Mesendoderm (in vitro differentiated cells): ENCODE data around the gene SYT2.
A peak's percentile ranks its signal among the peaks of the same experiment; 100 is the strongest.
"Not testable (repeated sequence)": the region's sequence is repeated elsewhere in the genome, so short reads cannot be mapped to it uniquely, and the experiment has no call there.

Source experiments
- DNase-seq: peaks from one replicate; pipeline ENCODE4 v3.0.0; 2013
- H2AK5ac ChIP-seq: 2 replicates; pipeline ENCODE4 v1.6.1; 2013; ENCODE audit warnings: low read length, inconsistent platforms
- H2BK120ac ChIP-seq: 2 replicates; pipeline ENCODE4 v1.6.1; 2013; ENCODE audit warnings: low read depth, mild to moderate bottlenecking, low read length, moderate library complexity, mixed read lengths
- H2BK15ac ChIP-seq: replicated peaks from 2 replicates; pipeline ENCODE4 v1.6.1; 2013; ENCODE audit warnings: low read depth, mild to moderate bottlenecking, moderate library complexity
- H2BK5ac ChIP-seq: 2 replicates; pipeline ENCODE4 v1.6.1; 2013; ENCODE audit warnings: low read length, inconsistent platforms
- H3K18ac ChIP-seq: 2 replicates; pipeline ENCODE4 v1.6.1; 2013; ENCODE audit warnings: mild to moderate bottlenecking, low read length, mixed read lengths
- H3K23ac ChIP-seq: one replicate; pipeline ENCODE4 v1.6.1; 2013; ENCODE audit warnings: low read length
- H3K27ac ChIP-seq: 2 replicates; pipeline ENCODE4 v1.5.1; 2013; ENCODE audit warnings: low read depth, mild to moderate bottlenecking, inconsistent platforms, low read length, moderate library complexity
- H3K27me3 ChIP-seq: 2 replicates; pipeline ENCODE4 v1.6.1; 2013; ENCODE audit warnings: low read length, control low read depth, mild to moderate bottlenecking, inconsistent platforms; ENCODE audit not compliant: insufficient read depth, poor library complexity
- H3K36me3 ChIP-seq: 2 replicates; pipeline ENCODE4 v1.6.1; 2013; ENCODE audit warnings: low read length, inconsistent platforms; ENCODE audit not compliant: control insufficient read depth, insufficient read depth
- H3K4ac ChIP-seq: one replicate; pipeline ENCODE4 v1.6.1; 2013; ENCODE audit warnings: low read depth, mild to moderate bottlenecking, low read length, moderate library complexity
- H3K4me1 ChIP-seq: 2 replicates; pipeline ENCODE4 v1.6.1; 2013; ENCODE audit warnings: low read depth, low read length, inconsistent platforms; ENCODE audit not compliant: control insufficient read depth
- H3K4me2 ChIP-seq: 2 replicates; pipeline ENCODE4 v1.6.1; 2013; ENCODE audit warnings: low read length
- H3K4me3 ChIP-seq: 2 replicates; pipeline ENCODE4 v1.5.1; 2013; ENCODE audit warnings: mild to moderate bottlenecking, low read length
- H3K56ac ChIP-seq: one replicate; pipeline ENCODE4 v1.6.1; 2013; ENCODE audit warnings: low read length
- H3K79me1 ChIP-seq: 2 replicates; pipeline ENCODE4 v1.6.1; 2013; ENCODE audit warnings: low read length, inconsistent platforms
- H3K79me2 ChIP-seq: 2 replicates; pipeline ENCODE4 v1.6.1; 2013; ENCODE audit warnings: mild to moderate bottlenecking, low read length; ENCODE audit not compliant: control insufficient read depth, insufficient read depth
- H3K9ac ChIP-seq: 2 replicates; pipeline ENCODE4 v1.6.1; 2013; ENCODE audit warnings: low read length, inconsistent platforms
- H4K5ac ChIP-seq: one replicate; pipeline ENCODE4 v1.6.1; 2013; ENCODE audit warnings: low read length
- H4K8ac ChIP-seq: one replicate; pipeline ENCODE4 v1.6.1; 2013; ENCODE audit warnings: low read depth, mild to moderate bottlenecking, control low read depth, low read length, moderate library complexity
- WGBS: extraction: QIAGEN DNeasy Blood & Tissue Kit; methylation state at CpG from one replicate; pipeline ENCODE4 v1.1.7; 2013; ENCODE audit warnings: low lambda C conversion rate, missing lambda C conversion rate; ENCODE audit not compliant: insufficient coverage; ENCODE audit errors: extremely low coverage; 5-methylcytosine and 5-hydroxymethylcytosine counted together

Gene SYT2

DNA sequence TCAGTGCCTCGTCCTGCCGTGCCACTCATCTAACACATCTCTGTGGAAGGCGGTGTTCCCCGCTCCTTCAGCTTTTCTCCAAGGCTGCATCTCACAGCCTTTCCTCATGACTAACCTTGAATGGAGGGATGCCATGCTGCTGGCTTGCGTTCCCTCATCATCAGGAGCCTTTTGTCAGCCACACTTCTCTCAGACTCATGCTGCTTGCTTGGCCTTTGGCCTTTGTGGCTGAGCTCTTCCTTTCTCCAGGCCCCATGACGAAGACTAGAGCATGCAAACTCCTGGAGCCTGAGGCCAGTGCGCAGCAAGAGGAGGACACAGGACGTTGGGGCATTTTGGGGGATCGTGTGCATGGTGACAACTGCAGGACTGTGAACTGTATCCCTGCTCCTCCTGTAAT is 70.8 kb downstream of the SYT2 start:
- Histone ChIP-seq H4K5ac (no peak overlapping the region), H4K8ac (no peak overlapping the region), H3K79me1 (no peaks in the 10 kb centered on the region), H3K9ac (no peak overlapping the region), H3K79me2 (no peaks in the 10 kb centered on the region), H3K36me3 (no peaks in the 10 kb centered on the region), H3K56ac (peak overlapping the region; percentile 49), H2BK120ac (no peak overlapping the region), H3K27ac (no peak overlapping the region), H3K4me1 (peaks cover 3% of the 10 kb centered on the region), H3K4me3 (no peak overlapping the region), H2BK5ac (no peak overlapping the region), H3K4me2 (no peak overlapping the region), H3K23ac (peak overlapping the region; percentile 45), H2BK15ac (no peak overlapping the region), H3K18ac (no peak overlapping the region), H3K27me3 (no peaks in the 10 kb centered on the region), H2AK5ac (peak overlapping the region; percentile 82), H3K4ac (no peak overlapping the region)
- DNase-seq, result no peak
- no CpG with 5 or more reads among the region's 9 CpGs for WGBS

DNA sequence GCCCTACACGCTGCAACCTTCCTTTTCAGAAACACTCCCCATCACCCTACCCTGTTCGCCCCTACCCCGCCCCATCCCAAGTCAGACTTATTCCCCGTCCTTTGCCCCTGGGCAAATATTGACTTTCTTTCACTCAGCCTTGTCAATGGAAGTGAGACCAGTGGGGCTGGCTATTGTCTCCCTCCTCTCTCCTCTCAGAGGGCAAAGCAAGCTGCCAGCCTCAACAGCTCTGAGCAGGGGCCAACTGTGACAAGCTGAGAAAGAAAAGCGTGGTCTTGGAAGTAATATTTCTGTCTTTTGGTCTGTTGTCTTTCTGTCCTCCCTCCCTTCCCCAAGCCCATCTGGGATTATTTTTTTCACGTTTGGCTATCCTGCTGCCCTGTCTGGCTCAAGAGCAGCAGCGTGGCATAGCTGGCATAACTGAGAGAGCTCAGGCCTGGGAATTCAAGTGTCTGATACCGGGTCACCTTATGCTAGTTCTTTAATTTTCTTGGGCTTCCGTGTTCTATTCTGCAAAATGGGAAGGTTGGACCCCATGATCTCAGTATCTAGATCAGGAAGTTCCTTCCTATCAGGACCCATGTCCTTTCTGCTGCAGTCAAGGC is 71.5 kb downstream of the SYT2 start:
- not testable (repeated sequence) for H4K8ac ChIP-seq, H3K4ac ChIP-seq, H2BK120ac ChIP-seq, H2BK15ac ChIP-seq, H3K27me3 ChIP-seq, H3K79me1 ChIP-seq, H3K79me2 ChIP-seq, H2AK5ac ChIP-seq, H4K5ac ChIP-seq, H3K23ac ChIP-seq, H2BK5ac ChIP-seq, H3K4me3 ChIP-seq, H3K36me3 ChIP-seq, H3K4me2 ChIP-seq, H3K9ac ChIP-seq, H3K4me1 ChIP-seq
- Histone ChIP-seq H3K27ac (peak overlapping the region; percentile 50), H3K56ac (peak overlapping the region; percentile 70), H3K18ac (peak overlapping the region; percentile 11)
- WGBS, result no CpG with 5 or more reads among the region's 9 CpGs
- DNase-seq, result peak; percentile 24

DNA sequence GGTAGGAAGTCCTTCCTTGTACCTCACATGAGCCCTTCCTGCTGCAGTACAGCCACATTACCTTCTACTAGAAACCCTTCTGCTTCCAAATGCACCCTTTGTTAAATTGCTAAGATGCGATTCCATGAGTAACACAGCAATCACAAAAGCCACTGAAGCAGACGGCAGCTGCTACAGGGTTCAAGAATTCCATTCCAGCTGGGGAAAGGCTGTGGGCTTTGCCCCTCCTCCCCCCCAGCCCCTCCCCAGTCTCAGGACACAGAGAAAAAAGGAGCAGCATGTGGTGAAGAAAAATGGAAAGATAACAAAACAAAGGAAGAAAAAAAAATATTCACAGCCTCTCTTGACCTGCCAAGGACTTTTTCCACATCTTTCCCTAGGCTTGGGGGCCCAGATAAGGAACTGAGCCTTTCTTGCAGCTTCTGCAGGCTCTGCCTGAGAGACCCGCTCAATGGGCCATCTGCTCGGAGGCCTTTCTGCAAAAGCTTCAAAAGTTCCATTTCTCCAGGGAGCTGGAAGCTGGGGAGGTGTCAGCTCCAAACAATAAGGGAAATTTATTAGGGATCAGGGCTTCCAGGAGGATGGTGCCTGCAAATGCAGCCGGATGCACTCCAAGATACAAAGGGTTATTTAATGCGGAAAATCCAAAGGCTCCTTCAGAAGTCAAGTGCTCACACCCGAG is 72.1 kb downstream of the SYT2 start:
- H3K56ac ChIP-seq, result peak overlapping the region; percentile 70
- H2BK15ac ChIP-seq, result no peak overlapping the region
- no peak overlapping the region for H2BK5ac ChIP-seq
- peak; percentile 63 for DNase-seq
- no peaks in the 10 kb centered on the region for H3K27me3 ChIP-seq
- no peak overlapping the region for H3K4me3 ChIP-seq
- H3K79me1 ChIP-seq, result no peaks in the 10 kb centered on the region
- no peak overlapping the region for H4K5ac ChIP-seq
- H3K18ac ChIP-seq, result peak overlapping the region; percentile 11
- WGBS, result no CpG with 5 or more reads among the region's 7 CpGs
- H3K4ac ChIP-seq, result no peak overlapping the region
- peak overlapping the region; percentile 50 for H3K27ac ChIP-seq
- no peak overlapping the region for H4K8ac ChIP-seq
- H3K79me2 ChIP-seq, result no peaks in the 10 kb centered on the region
- H3K9ac ChIP-seq, result no peak overlapping the region
- no peak overlapping the region for H3K4me2 ChIP-seq
- no peaks in the 10 kb centered on the region for H3K36me3 ChIP-seq
- peaks cover 3% of the 10 kb centered on the region for H3K4me1 ChIP-seq
- no peak overlapping the region for H2AK5ac ChIP-seq
- H3K23ac ChIP-seq, result no peak overlapping the region
- H2BK120ac ChIP-seq, result no peak overlapping the region

DNA sequence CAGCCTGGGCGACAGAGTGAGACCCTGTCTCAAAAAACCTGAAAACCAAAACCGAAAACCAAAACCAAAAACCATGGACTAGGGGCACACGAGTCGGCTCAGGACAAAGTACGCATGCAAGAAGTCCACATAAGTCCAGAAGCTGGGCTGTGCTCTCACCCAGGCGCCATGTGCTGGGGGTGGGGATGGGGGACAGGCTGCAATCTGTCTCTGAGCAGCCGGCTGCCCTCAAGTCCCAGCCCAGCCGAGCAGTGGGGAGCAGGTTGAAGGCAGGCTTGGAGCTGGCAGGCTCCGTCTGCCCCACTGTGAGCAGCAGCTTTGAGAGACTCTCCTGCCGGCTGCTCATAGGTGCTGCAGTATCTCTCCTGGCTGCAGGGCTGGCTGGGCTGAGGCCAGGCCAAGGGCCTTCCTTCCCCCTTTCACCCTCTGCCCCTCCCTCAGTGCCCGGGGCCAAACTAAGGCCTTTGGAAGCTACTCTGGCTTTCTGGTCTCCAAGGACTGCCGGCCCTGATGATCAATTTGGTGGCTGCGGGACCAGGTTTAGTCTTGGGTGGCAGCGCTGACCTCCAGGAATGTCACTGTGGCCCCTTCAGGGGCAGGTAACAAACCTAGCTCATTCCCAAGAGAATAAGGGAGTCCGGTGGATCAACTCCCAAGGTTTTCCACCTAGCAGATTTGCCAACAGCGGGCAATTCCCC is 72.8 kb downstream of the SYT2 start:
- H2BK5ac ChIP-seq, H3K79me1 ChIP-seq, H3K4ac ChIP-seq, H3K4me1 ChIP-seq, H3K56ac ChIP-seq, H3K4me2 ChIP-seq, H3K27ac ChIP-seq, H4K8ac ChIP-seq, H2BK120ac ChIP-seq, H3K9ac ChIP-seq, H2AK5ac ChIP-seq, H2BK15ac ChIP-seq, H3K4me3 ChIP-seq, H3K36me3 ChIP-seq, H3K27me3 ChIP-seq, H3K79me2 ChIP-seq, H4K5ac ChIP-seq, H3K23ac ChIP-seq, H3K18ac ChIP-seq: not testable (repeated sequence)
- peak; percentile 34 for DNase-seq
- WGBS, result no CpG with 5 or more reads among the region's 16 CpGs

DNA sequence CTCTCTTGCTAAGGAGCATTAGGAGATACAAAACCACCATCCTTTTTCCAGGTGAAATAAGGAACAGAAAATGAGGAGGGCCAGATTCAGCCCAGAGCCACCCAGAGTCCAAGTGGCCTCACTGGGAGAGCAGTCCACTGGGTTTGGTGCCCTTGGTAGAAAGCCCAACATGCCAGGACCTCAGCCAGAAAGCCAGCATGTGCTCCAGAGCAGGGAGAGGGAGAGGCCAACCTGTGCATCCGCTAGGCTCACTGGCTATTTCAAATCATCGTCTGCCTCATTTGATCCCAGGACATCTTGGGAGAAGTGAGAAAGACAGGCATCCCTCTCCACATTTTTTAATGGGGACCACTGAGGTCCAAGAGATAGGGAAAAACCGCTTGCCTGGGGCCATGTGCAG is 74.1 kb downstream of the SYT2 start:
- not testable (repeated sequence) for H3K4me2 ChIP-seq, H4K8ac ChIP-seq, H3K56ac ChIP-seq, H3K23ac ChIP-seq, H3K9ac ChIP-seq, DNase-seq, H3K4ac ChIP-seq, H3K79me2 ChIP-seq, H4K5ac ChIP-seq, H2AK5ac ChIP-seq, H3K27me3 ChIP-seq, H3K79me1 ChIP-seq, H3K4me1 ChIP-seq, H3K4me3 ChIP-seq, H2BK15ac ChIP-seq, H3K36me3 ChIP-seq, H2BK5ac ChIP-seq, H3K27ac ChIP-seq, H3K18ac ChIP-seq, H2BK120ac ChIP-seq
- WGBS, result no CpG with 5 or more reads among the region's 3 CpGs
